Endothelial cell (in vitro differentiated cells): ENCODE data around the gene ATP4B. TPM values are rescaled to one million over a fixed set of nuclear protein-coding genes. Genes with fewer than 3 reads are reported as not detected.
A peak's percentile ranks its signal among the peaks of the same experiment; 100 is the strongest.

Source experiments
- DNase-seq: peaks from one replicate; pipeline ENCODE4 v3.0.0; 2021; ENCODE audit warnings: low spot score
- H3K27ac Mint-ChIP-seq: one replicate; pipeline ENCODE4 v1.8.0; 2021; ENCODE audit warnings: mixed read lengths, inconsistent platforms; ENCODE audit not compliant: unreplicated experiment
- H3K27me3 Mint-ChIP-seq: one replicate; pipeline ENCODE4 v1.8.0; 2021; ENCODE audit warnings: mild to moderate bottlenecking, moderate library complexity, mixed read lengths, inconsistent platforms; ENCODE audit not compliant: unreplicated experiment
- H3K36me3 Mint-ChIP-seq: one replicate; pipeline ENCODE4 v1.8.0; 2021; ENCODE audit warnings: mild to moderate bottlenecking, low read depth, mixed read lengths, inconsistent platforms; ENCODE audit not compliant: unreplicated experiment
- H3K4me1 Mint-ChIP-seq: one replicate; pipeline ENCODE4 v1.8.0; 2021; ENCODE audit warnings: mild to moderate bottlenecking, mixed read lengths, inconsistent platforms; ENCODE audit not compliant: unreplicated experiment
- H3K4me3 Mint-ChIP-seq: one replicate; pipeline ENCODE4 v1.8.0; 2021; ENCODE audit warnings: mild to moderate bottlenecking, mixed read lengths, inconsistent platforms; ENCODE audit not compliant: unreplicated experiment
- H3K9me3 Mint-ChIP-seq: one replicate; pipeline ENCODE4 v1.8.0; 2021; ENCODE audit warnings: mixed read lengths, inconsistent platforms; ENCODE audit not compliant: unreplicated experiment
- total RNA-seq: library from RNA; stranded (reverse); fragmentation: NEBNext Ultra II Directional; extraction: Animal tissue kit (Norgen Biotek cat#: 25700); gene quantifications from one replicate; pipeline ENCODE4 v1.2.1, GENCODE V29; 2021; ENCODE audit not compliant: unreplicated experiment
- TF ChIP-seq, protein P1 (sequence below): fragments of 200-600 bp; sonication (generic); IDR thresholded peaks from one replicate; pipeline ENCODE4 v1.5.0; 2021; ENCODE audit warnings: antibody characterized with exemption; ENCODE audit not compliant: unreplicated experiment

Gene ATP4B
- total RNA-seq, 1 donor from 2014 or later = not detected

- peaks cover 45% of the 10 kb centered on the region for H3K4me1 Mint-ChIP-seq
- TF ChIP-seq, protein P1, sequence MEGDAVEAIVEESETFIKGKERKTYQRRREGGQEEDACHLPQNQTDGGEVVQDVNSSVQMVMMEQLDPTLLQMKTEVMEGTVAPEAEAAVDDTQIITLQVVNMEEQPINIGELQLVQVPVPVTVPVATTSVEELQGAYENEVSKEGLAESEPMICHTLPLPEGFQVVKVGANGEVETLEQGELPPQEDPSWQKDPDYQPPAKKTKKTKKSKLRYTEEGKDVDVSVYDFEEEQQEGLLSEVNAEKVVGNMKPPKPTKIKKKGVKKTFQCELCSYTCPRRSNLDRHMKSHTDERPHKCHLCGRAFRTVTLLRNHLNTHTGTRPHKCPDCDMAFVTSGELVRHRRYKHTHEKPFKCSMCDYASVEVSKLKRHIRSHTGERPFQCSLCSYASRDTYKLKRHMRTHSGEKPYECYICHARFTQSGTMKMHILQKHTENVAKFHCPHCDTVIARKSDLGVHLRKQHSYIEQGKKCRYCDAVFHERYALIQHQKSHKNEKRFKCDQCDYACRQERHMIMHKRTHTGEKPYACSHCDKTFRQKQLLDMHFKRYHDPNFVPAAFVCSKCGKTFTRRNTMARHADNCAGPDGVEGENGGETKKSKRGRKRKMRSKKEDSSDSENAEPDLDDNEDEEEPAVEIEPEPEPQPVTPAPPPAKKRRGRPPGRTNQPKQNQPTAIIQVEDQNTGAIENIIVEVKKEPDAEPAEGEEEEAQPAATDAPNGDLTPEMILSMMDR = no peak
- H3K4me3 Mint-ChIP-seq = peak overlapping the region; percentile 78
- H3K27ac Mint-ChIP-seq = peak overlapping the region; percentile 72
- DNase-seq = no peak
- no peaks in the 10 kb centered on the region for H3K9me3 Mint-ChIP-seq
- peaks cover 54% of the 10 kb centered on the region for H3K36me3 Mint-ChIP-seq
- H3K27me3 Mint-ChIP-seq = peaks cover 11% of the 10 kb centered on the region
Measured at GRCh38 chr13:113634279-113635047, 23.5 kb downstream of the ATP4B start.

DNA sequence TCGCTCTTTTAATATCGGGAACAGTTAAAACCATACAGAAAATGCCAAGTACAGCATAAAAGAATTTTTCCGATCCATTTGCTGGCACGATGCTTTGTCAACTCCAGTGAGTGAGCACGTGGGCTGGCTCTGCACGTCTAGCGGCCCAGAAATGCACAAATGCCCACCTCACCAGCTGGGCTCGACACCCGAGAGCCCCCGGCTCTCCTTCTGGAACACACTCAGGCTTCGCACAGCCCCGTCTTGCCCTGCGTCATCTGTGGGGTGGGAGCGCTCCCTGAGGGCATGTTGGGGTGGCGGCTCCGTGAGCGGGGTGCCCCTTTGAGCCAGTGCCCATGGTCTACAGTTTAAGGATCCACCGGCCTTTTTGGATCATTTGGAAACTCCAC, 24.5 kb downstream of the ATP4B start:
- H3K27ac Mint-ChIP-seq = peak overlapping the region; percentile 97
- TF ChIP-seq, protein P1 = no peak
- H3K27me3 Mint-ChIP-seq = peaks cover 11% of the 10 kb centered on the region
- H3K9me3 Mint-ChIP-seq = no peaks in the 10 kb centered on the region
- peaks cover 53% of the 10 kb centered on the region for H3K4me1 Mint-ChIP-seq
- DNase-seq = no peak
- H3K4me3 Mint-ChIP-seq = peak overlapping the region; percentile 73
- peaks cover 54% of the 10 kb centered on the region for H3K36me3 Mint-ChIP-seq

GRCh38 chr13:113632706-113633484, 25.1 kb downstream of the ATP4B start:
- Mint-ChIP-seq H3K9me3 (no peaks in the 10 kb centered on the region), H3K27me3 (peaks cover 13% of the 10 kb centered on the region), H3K36me3 (peaks cover 53% of the 10 kb centered on the region), H3K4me1 (peaks cover 58% of the 10 kb centered on the region), H3K4me3 (peak overlapping the region; percentile 73), H3K27ac (peak overlapping the region; percentile 97)
- no peak for DNase-seq
- TF ChIP-seq, protein P1 = no peak

- TF ChIP-seq, protein P1 = no peak
- peak overlapping the region; percentile 52 for H3K27ac Mint-ChIP-seq
- H3K9me3 Mint-ChIP-seq = no peaks in the 10 kb centered on the region
- no peak for DNase-seq
- H3K4me3 Mint-ChIP-seq = no peak overlapping the region
- peaks cover 63% of the 10 kb centered on the region for H3K4me1 Mint-ChIP-seq
- peaks cover 10% of the 10 kb centered on the region for H3K27me3 Mint-ChIP-seq
- H3K36me3 Mint-ChIP-seq = peaks cover 52% of the 10 kb centered on the region
Measured at GRCh38 chr13:113631341-113632095, 26.5 kb downstream of the ATP4B start.
